IMR-90 (cell line): Measurements from ENCODE around the gene PFN1. TPM values are rescaled to one million over a fixed set of nuclear protein-coding genes. Genes with fewer than 3 reads are reported as not detected.

Experiments used
- ATAC-seq: fragments of 200-7000 bp; cut with Tn5 transposase; 2 replicates; pipeline ENCODE4 v1.9.1; 2020; ENCODE audit warnings: low read depth, mild to moderate bottlenecking, moderate library complexity
- BruUV-seq: library from RNA; stranded (reverse); fragments of 400-500 nt; replicated peaks from 2 replicates; lab custom pipeline; 2021; lab: Mats Ljungman, UMichigan
- CTCF ChIA-PET: fragments of 300-600 bp; formaldehyde crosslinking; extraction: SDS; loops from one replicate; lab custom pipeline; 2021; ENCODE audit warnings: antibody characterized with exemption; lab: Yijun Ruan, JAX
- POLR2A ChIA-PET: fragments of 300-600 bp; sonication (Branson Sonifier 250); formaldehyde crosslinking; loops from one replicate; lab custom pipeline; 2022; ENCODE audit warnings: antibody characterized with exemption; ENCODE audit not compliant: unreplicated experiment; lab: Charles Lee
- DNase-seq: peaks from one replicate; pipeline ENCODE4 v3.0.0; 2013
- H2AFZ ChIP-seq: replicated peaks from 2 replicates; pipeline ENCODE3; 2013; ENCODE audit warnings: low read length, mild to moderate bottlenecking; ENCODE audit not compliant: poor library complexity
- H2AK5ac ChIP-seq: 2 replicates; pipeline ENCODE4 v1.6.1; 2013; ENCODE audit warnings: low read depth, low read length, inconsistent platforms
- H2AK9ac ChIP-seq: replicated peaks from 2 replicates; pipeline ENCODE3; 2013; ENCODE audit warnings: mild to moderate bottlenecking, low read depth, low read length, moderate library complexity; ENCODE audit not compliant: poor library complexity
- H2BK120ac ChIP-seq: 2 replicates; pipeline ENCODE4 v1.6.1; 2013; ENCODE audit warnings: low read depth, low read length, inconsistent platforms
- H2BK15ac ChIP-seq: 3 replicates; pipeline ENCODE4 v1.6.1; 2013; ENCODE audit warnings: low read depth, low read length, inconsistent platforms
- H2BK20ac ChIP-seq: 2 replicates; pipeline ENCODE4 v1.6.1; 2013; ENCODE audit warnings: low read depth, mild to moderate bottlenecking, inconsistent platforms, low read length, moderate library complexity
- H2BK5ac ChIP-seq: 2 replicates; pipeline ENCODE4 v1.6.1; 2013; ENCODE audit warnings: mild to moderate bottlenecking, low read depth, low read length, inconsistent platforms; ENCODE audit not compliant: poor library complexity, severe bottlenecking
- H3K14ac ChIP-seq: replicated peaks from 2 replicates; pipeline ENCODE4 v1.6.1; 2013; ENCODE audit warnings: low read depth, low read length, inconsistent platforms
- H3K18ac ChIP-seq: 2 replicates; pipeline ENCODE4 v1.6.1; 2013; ENCODE audit warnings: low read depth, low read length, control low read depth
- H3K23ac ChIP-seq: 2 replicates; pipeline ENCODE4 v1.6.1; 2013; ENCODE audit warnings: low read depth, low read length, inconsistent platforms
- H3K27ac ChIP-seq: 2 replicates; pipeline ENCODE4 v1.5.1; 2013; ENCODE audit warnings: mild to moderate bottlenecking, control low read depth, low read length; ENCODE audit not compliant: insufficient read depth
- H3K27me3 ChIP-seq: 2 replicates; pipeline ENCODE4 v1.6.1; 2013; ENCODE audit warnings: low read length; ENCODE audit not compliant: control insufficient read depth, insufficient read depth
- H3K36me3 ChIP-seq: 2 replicates; pipeline ENCODE4 v1.6.1; 2013; ENCODE audit warnings: low read length, mixed read lengths; ENCODE audit not compliant: control insufficient read depth, insufficient read depth
- H3K4ac ChIP-seq: 2 replicates; pipeline ENCODE4 v1.6.1; 2013; ENCODE audit warnings: low read depth, low read length, inconsistent platforms
- H3K4me1 ChIP-seq: 2 replicates; pipeline ENCODE4 v1.6.1; 2013; ENCODE audit warnings: low read length, mixed read lengths; ENCODE audit not compliant: control insufficient read depth, insufficient read depth
- H3K4me2 ChIP-seq: 2 replicates; pipeline ENCODE4 v1.6.1; 2013; ENCODE audit warnings: low read depth, mild to moderate bottlenecking, control low read depth, low read length, moderate library complexity
- H3K4me3 ChIP-seq: 2 replicates; pipeline ENCODE4 v1.5.1; 2013; ENCODE audit warnings: low read depth, mild to moderate bottlenecking, control low read depth, low read length, moderate library complexity; ENCODE audit not compliant: insufficient read depth
- H3K56ac ChIP-seq: 2 replicates; pipeline ENCODE4 v1.6.1; 2013; ENCODE audit warnings: low read length, inconsistent platforms; ENCODE audit not compliant: insufficient read depth; ENCODE audit errors: extremely low read depth
- H3K79me1 ChIP-seq, 2 experiments: 2 replicates each; pipeline ENCODE4 v1.6.1; 2013; ENCODE audit warnings: low read length in 2 of 2, inconsistent platforms in 1 of 2, low read depth in 1 of 2
- H3K9ac ChIP-seq: 2 replicates; pipeline ENCODE4 v1.6.1; 2013; ENCODE audit warnings: low read depth, low read length, control low read depth
- H3K9me1 ChIP-seq: 2 replicates; pipeline ENCODE4 v1.6.1; 2013; ENCODE audit warnings: low read length, inconsistent platforms; ENCODE audit not compliant: insufficient read depth
- H3K9me3 ChIP-seq: 2 replicates; pipeline ENCODE4 v1.6.1; 2013; ENCODE audit warnings: low read length; ENCODE audit not compliant: control insufficient read depth, insufficient read depth
- H4K20me1 ChIP-seq: 2 replicates; pipeline ENCODE4 v1.6.1; 2013; ENCODE audit warnings: low read length, inconsistent platforms; ENCODE audit not compliant: insufficient read depth
- H4K5ac ChIP-seq: 2 replicates; pipeline ENCODE4 v1.6.1; 2013; ENCODE audit warnings: mild to moderate bottlenecking, low read depth, low read length, control low read depth
- H4K8ac ChIP-seq, 2 experiments: 2 replicates each; pipeline ENCODE4 v1.6.1; 2013; ENCODE audit warnings: low read depth in 2 of 2, low read length in 2 of 2, control low read depth in 1 of 2, inconsistent platforms in 1 of 2
- H4K91ac ChIP-seq: 2 replicates; pipeline ENCODE4 v1.6.1; 2013; ENCODE audit warnings: low read depth, low read length, inconsistent platforms; ENCODE audit not compliant: insufficient read depth
- BHLHE40 ChIP-seq: fragments of 150-350 bp; IDR thresholded peaks from 2 replicates; pipeline ENCODE4 v1.6.1; 2016; ENCODE audit warnings: mild to moderate bottlenecking, low read depth, low read length
- CEBPB ChIP-seq: IDR thresholded peaks from 2 replicates; pipeline ENCODE4 v1.6.1; 2012; ENCODE audit warnings: low read depth, low read length, improper control_type of control experiment
- FOS ChIP-seq: fragments of 150-350 bp; IDR thresholded peaks from 2 replicates; pipeline ENCODE4 v1.6.1; 2016; ENCODE audit warnings: low read depth, low read length
- MXI1 ChIP-seq: IDR thresholded peaks from 2 replicates; pipeline ENCODE4 v1.6.1; 2012; ENCODE audit warnings: low read depth, mild to moderate bottlenecking, low read length, moderate library complexity, borderline replicate concordance
- NFE2L2 ChIP-seq: fragments of 150-350 bp; IDR thresholded peaks from 2 replicates; pipeline ENCODE4 v1.6.1; 2016; ENCODE audit warnings: low read depth, mild to moderate bottlenecking, low read length
- POLR2A ChIP-seq: IDR thresholded peaks from 2 replicates; pipeline ENCODE4 v1.6.1; 2012; ENCODE audit warnings: mild to moderate bottlenecking, low read depth, low read length
- RAD21 ChIP-seq: IDR thresholded peaks from 2 replicates; pipeline ENCODE4 v1.6.1; 2012; ENCODE audit warnings: low read length, improper control_type of control experiment
- SMC3 ChIP-seq: fragments of 150-350 bp; IDR thresholded peaks from 2 replicates; pipeline ENCODE4 v1.6.1; 2016; ENCODE audit warnings: low read depth, mild to moderate bottlenecking, antibody characterized with exemption, low read length, moderate library complexity
- WGBS, 2 experiments: methylation state at CpG; one replicate each; pipeline versions ENCODE4 v1.1.5 to v1.1.7; 2013; ENCODE audit warnings: missing lambda C conversion rate in 2 of 2; ENCODE audit not compliant: insufficient read length in 1 of 2; ENCODE audit errors: extremely low coverage in 2 of 2; 5-methylcytosine and 5-hydroxymethylcytosine counted together
- dilution Hi-C: fragments of 300-500 bp; cut with HindIII; formaldehyde crosslinking; loops from one replicate; pipeline ENCODE4 v1.14.3; 2018; ENCODE audit warnings: low sequenced_read_pairs; ENCODE audit not compliant: unreplicated experiment
- in situ Hi-C: fragments of 300-500 bp; cut with MboI; formaldehyde crosslinking; loops from 3 replicates; pipeline ENCODE4 v1.14.3; 2019; ENCODE audit warnings: low sequenced_read_pairs, inconsistent platforms, mixed read lengths
- intact Hi-C: fragments of 100-400 bp; cut with micrococcal nuclease; formaldehyde crosslinking; loops from 2 replicates; pipeline ENCODE4 v1.10.0; 2022
- polyA plus RNA-seq, 3 experiments: library from polyadenylated mRNA; depleted of rRNA; stranded (reverse); fragments of >200 nt; gene quantifications; 2 replicates each; pipeline ENCODE4 v1.2.3, GENCODE V29; 2012; ENCODE audit warnings: low replicate concordance in 1 of 3
- total RNA-seq: library from RNA; depleted of rRNA; stranded (reverse); fragments of >200 nt; gene quantifications from 2 replicates; pipeline ENCODE4 v1.2.3, GENCODE V29; 2012
- TF ChIP-seq, protein P1 (sequence below): fragments of 150-350 bp; IDR thresholded peaks from 2 replicates; pipeline ENCODE4 v1.6.1; 2016; ENCODE audit warnings: low read depth, mild to moderate bottlenecking, low read length, moderate library complexity, borderline replicate concordance

Gene PFN1
- total and polyA plus RNA-seq, 2 of the 4 experiments (the other 2 are of a cell fraction), result 348 to 1,671 TPM

DNA sequence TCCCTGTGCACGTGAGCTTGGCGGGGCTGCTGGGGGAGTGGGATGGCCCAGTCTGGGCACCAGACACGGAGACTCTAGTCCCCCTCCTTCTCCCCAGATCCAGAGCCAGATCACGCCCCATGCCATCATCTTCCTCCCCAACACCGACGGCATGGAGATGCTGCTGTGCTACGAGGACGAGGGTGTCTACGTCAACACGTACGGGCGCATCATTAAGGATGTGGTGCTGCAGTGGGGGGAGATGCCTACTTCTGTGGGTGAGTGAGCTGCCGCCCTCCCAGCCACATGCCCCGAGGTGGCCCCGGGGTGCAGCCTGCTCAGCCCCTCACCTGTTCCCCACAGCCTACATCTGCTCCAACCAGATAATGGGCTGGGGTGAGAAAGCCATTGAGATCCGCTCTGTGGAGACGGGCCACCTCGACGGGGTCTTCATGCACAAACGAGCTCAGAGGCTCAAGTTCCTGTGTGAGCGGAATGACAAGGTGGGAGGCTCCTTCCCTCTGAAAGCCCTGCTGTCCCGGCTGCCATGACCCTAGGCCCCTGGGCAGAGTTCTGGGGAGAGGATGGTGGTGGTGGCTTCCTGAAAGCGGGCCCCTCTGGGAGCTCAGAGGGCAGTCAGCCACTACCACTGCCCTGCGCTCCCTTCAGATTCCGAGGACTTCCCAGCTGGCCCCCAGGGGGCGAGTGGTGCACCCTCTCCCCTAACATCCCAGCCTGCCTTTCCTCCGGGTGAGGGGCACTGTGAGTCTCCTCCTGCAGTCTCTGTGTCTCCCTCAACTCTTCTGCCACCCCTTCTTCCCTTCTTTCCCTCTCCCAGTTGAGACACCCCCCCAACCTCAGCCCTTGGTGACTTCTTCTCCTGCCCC, 51.8 kb downstream of the PFN1 start:
- 93% methylated on average over 3 of the region's 27 CpGs; no CpG with 5 or more reads in 1 of the 2 experiments for WGBS, 2 experiments
- Histone ChIP-seq H2BK20ac (no peak overlapping the region), H3K9ac (no peak overlapping the region), H3K4me3 (no peak overlapping the region), H3K79me1 (no peaks in the 10 kb centered on the region), H3K27me3 (no peaks in the 10 kb centered on the region), H3K9me1 (no peaks in the 10 kb centered on the region), H2AFZ (no peak overlapping the region), H2AK9ac (no peak overlapping the region), H3K18ac (no peak overlapping the region), H2AK5ac (no peak overlapping the region), H3K23ac (no peak overlapping the region), H4K8ac (no peak overlapping the region), H3K4me2 (no peak overlapping the region), H4K91ac (no peak overlapping the region), H3K27ac (no peak overlapping the region), H2BK5ac (no peak overlapping the region), H4K5ac (no peak overlapping the region), H4K20me1 (no peaks in the 10 kb centered on the region; the same call in 1 of the 2 replicates), H3K4ac (no peak overlapping the region), H3K36me3 (peaks cover 50% of the 10 kb centered on the region), H2BK120ac (no peak overlapping the region), H3K14ac (no peak overlapping the region), H3K4me1 (no peaks in the 10 kb centered on the region), H2BK15ac (no peak overlapping the region), H3K56ac (no peak overlapping the region), H3K9me3 (no peaks in the 10 kb centered on the region; the same call in 1 of the 2 replicates)
- TF ChIP-seq, protein P1, sequence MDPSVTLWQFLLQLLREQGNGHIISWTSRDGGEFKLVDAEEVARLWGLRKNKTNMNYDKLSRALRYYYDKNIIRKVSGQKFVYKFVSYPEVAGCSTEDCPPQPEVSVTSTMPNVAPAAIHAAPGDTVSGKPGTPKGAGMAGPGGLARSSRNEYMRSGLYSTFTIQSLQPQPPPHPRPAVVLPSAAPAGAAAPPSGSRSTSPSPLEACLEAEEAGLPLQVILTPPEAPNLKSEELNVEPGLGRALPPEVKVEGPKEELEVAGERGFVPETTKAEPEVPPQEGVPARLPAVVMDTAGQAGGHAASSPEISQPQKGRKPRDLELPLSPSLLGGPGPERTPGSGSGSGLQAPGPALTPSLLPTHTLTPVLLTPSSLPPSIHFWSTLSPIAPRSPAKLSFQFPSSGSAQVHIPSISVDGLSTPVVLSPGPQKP, result no peak
- TF ChIP-seq FOS, result no peak
- TF ChIP-seq NFE2L2, result no peak
- no peak for TF ChIP-seq RAD21
- no peak for TF ChIP-seq BHLHE40
- TF ChIP-seq CEBPB, result no peak
- TF ChIP-seq SMC3, result no peak
- TF ChIP-seq POLR2A, result no peak
- TF ChIP-seq MXI1, result no peak
- dilution Hi-C loops (no loop called here), in situ Hi-C loops (no loop called here), intact Hi-C loops (no loop called here)
- ChIA-PET CTCF (interaction anchor here (1.5 kb wide), 1 partner anchor 107 kb away, joined by 5 read pairs; no protein-coding TSS in a partner anchor), POLR2A (no interaction called here)
- ATAC-seq (no peak), DNase-seq (no peak)
- TSS peak; percentile 82 for BruUV-seq
